Right ventricle myocardium superior (tissue), 1 donor: Measurements from ENCODE around the gene XYLT1. TPM values are rescaled to one million over a fixed set of nuclear protein-coding genes. Genes with fewer than 3 reads are reported as not detected.
"Not testable (repeated sequence)": the region's sequence is repeated elsewhere in the genome, so short reads cannot be mapped to it uniquely, and the experiment has no call there.

Experiments used
- ATAC-seq: fragments of 200-7000 bp; cut with Tn5 transposase; one replicate; pipeline ENCODE4 v1.9.1; 2020; ENCODE audit warnings: mild to moderate bottlenecking; ENCODE audit not compliant: poor library complexity
- DNase-seq: peaks from one replicate; pipeline ENCODE4 v3.0.0-alpha.2; 2020
- intact Hi-C: fragments of 100-400 bp; cut with DNase I; formaldehyde crosslinking; loops from one replicate; pipeline ENCODE4 v1.11.2; 2022
- total RNA-seq: library from RNA; stranded (reverse); fragmentation: NEBNext Ultra II Directional; extraction: Animal tissue kit (Norgen Biotek cat#: 25700); gene quantifications from one replicate; pipeline ENCODE4 v1.2.1, GENCODE V29; 2021
- donor health status: DM: no; HTN: yes; CAD: no; lungs with severe emphysema.

Gene XYLT1
- total RNA-seq, 1 donor from 2014 or later = 1.7 TPM

DNA sequence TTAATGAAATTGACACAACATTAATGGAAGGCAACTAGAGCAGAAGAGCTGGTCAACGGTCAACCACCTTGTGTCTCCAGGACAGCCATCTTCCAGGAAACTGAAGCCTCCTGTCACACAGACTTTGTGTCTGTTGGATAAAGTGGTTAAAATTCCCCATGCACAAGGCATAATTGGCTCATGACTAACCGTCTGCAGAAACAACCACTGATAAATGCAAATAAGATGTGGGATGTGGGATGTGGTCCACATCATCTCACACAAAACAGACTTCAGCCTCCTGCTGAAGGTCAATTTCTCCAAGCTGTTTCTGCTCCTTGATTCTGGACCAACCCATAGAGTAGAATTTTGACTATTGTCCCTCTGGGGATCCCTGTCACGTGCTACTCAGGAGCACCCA is 26.9 kb upstream of the XYLT1 start:
- ATAC-seq (no peak), DNase-seq (no peak)
- intact Hi-C loops = no loop called here

DNA sequence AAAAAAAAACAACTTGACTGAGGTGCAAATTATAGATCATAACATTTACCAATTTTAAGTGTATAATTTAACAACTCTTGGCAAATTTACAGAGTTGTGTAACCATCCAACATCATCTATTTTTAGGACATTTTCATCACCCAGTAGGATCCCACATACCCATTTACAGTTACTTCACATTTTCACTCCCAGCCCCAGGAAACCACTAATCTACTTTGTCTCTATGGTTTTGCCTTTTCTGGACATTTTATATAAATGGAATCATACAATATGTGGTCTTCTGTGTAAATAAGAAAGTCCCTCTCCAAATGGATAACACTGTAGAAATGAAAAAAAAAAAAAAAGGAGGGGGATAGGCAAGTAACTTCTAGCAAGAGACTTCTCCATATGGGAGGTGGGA is 26.1 kb upstream of the XYLT1 start:
- intact Hi-C loops = no loop called here

DNA sequence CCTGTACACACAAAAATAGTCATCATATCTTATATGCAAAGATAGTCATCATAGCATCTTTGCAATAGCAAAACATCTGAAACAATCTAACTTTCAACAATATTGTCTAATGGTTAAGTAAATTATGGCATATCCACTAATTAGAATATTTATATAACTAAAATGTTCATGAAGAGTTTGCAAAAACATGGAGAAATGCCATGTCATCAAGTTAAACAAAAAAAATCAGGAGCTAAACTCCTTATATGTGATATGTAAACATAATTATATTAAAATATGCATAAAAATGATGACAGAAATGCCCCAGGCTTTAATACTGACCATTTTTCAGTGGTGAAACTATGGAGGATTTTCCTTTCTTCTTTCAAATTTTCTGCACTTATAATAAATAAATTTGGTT is 22.3 kb upstream of the XYLT1 start:
- ATAC-seq (no peak), DNase-seq (no peak)
- intact Hi-C loops = no loop called here

More for the DNA sequence above, 26.1 kb upstream of the XYLT1 start:
- DNase-seq (no peak), ATAC-seq (no peak)

DNA sequence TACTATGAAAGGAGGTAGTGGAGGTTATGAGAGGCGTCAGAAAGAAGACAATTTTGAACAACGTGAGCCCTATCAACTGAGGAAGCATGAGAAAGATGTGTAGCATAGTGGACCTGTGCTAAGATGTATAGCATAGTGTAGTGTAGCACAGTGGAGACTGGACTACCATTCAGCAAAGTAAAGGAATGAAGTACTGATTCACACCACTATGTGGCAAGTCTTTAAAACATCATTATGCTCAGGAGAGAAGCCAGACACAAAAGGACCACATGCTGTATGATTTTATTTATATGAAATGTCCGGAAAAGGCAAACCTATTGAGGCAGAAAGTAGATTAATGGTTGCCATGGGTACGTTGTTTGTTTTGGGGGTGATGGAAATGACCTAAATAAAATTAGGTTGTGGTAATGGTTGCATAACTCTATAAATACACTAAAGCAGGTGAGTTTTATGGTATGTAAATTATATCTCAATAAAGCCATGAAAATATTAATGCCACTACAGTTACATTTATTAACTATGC is 20.4 kb upstream of the XYLT1 start:
- intact Hi-C loops = no loop called here
- DNase-seq = no peak
- no peak for ATAC-seq

DNA sequence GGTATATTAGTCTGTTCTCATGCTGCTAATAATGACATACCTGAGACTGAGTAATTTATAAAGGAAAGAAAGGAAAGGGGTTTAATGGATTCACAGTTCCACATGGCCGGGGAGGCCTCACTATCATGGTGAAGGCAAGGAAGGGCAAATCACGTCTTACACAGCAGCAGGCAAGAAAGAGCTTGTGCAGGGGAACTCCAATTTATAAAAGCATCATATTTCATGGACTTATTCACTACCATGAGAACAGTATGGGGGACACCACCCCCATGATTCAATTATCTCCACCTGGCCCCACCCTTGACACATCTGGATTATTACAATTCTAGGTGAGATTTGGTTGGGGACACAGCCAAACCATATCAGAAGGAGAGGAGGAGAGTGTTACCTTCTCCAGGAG is 17.7 kb upstream of the XYLT1 start:
- intact Hi-C loops = no loop called here
- DNase-seq (no peak), ATAC-seq (no peak)

DNA sequence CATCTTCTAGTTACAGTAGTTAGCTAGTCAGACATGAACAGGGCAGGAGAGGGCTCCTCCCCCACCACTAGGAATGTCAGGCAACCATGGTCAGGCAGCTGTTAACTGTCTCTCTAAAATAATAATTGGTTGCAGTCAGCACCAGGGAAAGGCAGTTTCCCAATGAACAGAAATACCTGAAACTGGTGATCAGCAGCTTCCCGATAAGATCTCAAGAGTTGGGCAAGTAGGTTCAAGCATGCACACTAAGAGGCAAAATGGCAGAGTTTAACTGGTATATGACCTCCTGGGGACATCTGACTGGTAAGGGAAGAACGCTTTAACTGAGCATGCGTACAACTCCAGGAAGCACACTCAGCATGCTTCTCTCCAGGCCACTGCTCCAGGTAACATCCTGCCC is 12.6 kb upstream of the XYLT1 start:
- no peak for ATAC-seq
- intact Hi-C loops = no loop called here

DNA sequence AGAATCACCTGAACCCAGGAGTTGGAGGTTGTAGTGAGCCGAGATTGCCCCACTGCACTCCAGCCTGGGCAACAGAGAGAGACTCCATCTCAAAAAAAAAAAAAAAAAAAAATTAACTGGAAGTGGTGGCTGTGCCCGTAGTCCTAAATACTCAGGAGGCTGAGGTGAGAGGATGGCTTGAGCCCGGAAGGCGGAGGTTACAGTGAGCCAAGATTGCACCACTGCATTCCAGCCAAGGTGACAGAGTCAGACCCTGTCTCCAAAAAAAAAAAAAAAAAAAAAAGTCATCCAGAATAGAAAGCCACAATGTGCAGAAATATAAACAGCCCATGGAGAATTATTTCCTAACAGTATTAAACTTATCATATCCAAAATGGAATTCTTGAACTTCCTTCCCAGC is 11.6 kb upstream of the XYLT1 start:
- intact Hi-C loops, DNase-seq, ATAC-seq: not testable (repeated sequence)

More for the DNA sequence above, 12.6 kb upstream of the XYLT1 start:
- no peak for DNase-seq

DNA sequence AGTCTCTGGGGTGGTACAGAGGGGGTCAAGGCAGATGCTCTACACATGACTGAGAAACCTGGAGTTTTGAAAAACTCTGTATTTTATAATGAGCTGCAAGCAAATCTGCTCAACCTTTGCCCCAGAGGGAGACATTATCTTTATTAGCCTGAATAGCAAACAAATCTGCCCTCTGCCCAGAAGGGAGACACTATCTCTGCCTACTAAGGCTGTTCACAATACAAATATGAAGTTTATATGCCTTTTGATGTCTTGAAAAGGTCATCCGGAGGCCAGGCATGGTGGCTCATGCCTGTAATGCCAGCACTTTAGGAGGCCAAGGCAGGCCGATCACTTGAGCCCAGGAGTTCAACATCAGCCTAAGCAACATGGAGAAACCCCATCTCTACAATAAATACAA is 11.0 kb upstream of the XYLT1 start:
- intact Hi-C loops = no loop called here
- DNase-seq = no peak

DNA sequence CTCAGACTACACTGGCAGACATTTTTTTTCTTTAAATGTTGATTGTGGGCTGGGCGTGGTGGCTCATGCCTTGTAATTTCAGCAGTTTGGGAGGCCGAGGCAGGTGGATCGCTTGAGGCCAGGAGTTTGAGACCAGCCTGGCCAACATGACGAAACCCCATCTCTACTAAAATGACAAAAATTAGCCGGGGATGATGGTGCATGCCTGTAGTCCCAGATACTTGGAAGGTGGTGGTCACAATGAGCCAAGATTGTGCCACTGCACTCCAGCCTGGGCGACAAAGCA is 6.4 kb upstream of the XYLT1 start:
- ATAC-seq, intact Hi-C loops, DNase-seq: not testable (repeated sequence)

More for the DNA sequence above, 11.0 kb upstream of the XYLT1 start:
- ATAC-seq = no peak

DNA sequence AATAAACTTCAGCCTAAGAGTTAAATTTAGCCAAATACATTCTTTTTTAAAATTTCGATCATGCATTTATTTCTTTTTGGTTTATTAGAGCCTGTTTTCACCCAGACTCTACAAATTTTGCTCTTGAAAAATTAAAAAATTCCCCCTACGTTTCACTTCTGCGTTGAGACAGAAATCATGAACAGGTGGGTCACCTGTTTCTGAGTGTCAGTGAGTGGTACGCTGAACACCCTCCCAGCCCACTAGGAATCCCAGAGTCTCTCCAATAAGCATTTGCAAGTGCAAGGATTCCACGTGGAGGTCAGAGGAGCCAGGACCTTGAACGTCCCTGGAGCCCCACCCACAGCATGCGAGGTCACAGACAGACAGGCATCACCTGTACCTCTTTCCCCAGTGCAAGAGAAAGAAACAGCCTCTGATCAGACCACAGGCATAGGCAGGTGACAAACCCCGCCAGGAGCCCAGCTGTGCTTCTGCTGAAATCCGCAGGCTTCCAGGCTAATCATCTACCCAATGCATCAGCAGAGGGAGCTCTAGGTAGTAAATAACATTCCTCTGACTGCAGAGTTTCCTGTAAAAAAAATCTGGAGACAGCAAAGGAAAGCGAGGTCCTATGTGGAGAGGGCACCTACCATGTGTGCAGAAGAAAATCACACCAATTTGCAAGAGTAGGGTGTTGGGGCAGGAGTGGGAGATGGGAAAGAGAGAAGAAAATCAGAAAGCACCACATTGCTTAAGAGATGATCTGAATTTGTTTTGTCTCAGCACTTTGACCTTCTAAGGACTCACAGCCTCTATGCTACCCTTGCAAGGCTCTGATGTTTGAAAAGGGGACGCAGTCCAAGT is 5.9 kb upstream of the XYLT1 start:
- peak; percentile 78 for ATAC-seq
- intact Hi-C loops = no loop called here
- no peak for DNase-seq

DNA sequence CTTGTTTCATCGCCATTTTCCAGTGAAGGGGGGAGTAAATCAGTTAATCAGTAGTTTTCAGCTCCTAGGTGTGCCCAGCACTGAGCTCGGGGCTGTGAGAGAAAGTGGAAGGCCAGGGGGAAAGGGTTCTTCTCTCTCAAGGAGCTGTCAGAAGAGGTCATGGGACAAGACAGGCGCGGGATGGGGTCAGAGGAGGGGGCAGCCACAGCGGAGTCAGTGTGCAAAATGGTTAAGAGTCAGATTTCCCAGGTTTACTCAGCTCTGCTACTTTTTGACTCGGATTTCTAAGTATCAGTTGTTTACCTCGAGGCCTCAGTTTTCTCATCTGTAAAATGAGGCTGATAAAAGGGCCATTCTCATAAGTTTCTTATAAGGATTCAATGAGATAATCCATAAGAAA is 4.3 kb upstream of the XYLT1 start:
- ATAC-seq = no peak
- intact Hi-C loops = no loop called here
- no peak for DNase-seq

DNA sequence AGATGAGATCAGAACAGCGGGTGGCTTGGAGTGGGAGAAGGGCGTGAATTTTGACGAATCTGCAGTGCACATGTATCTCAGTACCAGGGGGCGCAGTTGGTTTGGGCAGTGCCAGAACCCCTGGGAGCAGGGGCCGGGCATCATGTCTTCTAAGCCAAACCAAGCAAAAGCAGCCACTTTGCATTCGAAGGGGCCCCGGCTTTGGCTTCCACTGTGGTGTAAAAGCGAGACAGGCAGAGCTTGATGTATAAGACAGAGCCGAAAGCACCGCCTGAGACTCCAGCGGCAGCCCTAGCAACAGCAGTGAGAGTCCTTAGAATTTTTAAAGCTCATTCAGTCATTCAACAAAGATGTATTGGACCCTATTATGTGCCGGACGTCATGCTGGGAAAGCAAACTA is 3.8 kb upstream of the XYLT1 start:
- no peak for ATAC-seq
- intact Hi-C loops = no loop called here

DNA sequence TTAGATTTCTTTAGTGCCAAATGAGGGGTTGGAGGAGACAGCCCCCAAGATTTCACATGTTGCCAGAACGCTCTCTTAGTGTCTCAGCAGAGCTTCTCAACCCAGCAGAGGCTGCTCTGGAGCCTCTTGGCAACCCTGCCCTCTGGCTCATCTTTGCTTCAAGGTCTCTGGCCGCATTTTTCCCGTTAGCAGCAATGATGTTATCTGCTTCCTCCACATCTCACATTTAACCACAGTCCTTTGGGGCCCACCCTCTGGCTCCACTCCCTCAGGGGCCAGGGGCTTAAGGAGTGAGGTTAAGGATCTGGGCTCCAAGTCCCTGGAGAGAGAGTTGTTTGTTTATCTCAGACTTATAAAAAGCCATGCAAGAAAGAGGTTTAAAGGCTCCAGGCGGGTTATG is 3.3 kb upstream of the XYLT1 start:
- intact Hi-C loops = no loop called here
- ATAC-seq (no peak), DNase-seq (no peak)

More for the DNA sequence above, 3.8 kb upstream of the XYLT1 start:
- DNase-seq = no peak

DNA sequence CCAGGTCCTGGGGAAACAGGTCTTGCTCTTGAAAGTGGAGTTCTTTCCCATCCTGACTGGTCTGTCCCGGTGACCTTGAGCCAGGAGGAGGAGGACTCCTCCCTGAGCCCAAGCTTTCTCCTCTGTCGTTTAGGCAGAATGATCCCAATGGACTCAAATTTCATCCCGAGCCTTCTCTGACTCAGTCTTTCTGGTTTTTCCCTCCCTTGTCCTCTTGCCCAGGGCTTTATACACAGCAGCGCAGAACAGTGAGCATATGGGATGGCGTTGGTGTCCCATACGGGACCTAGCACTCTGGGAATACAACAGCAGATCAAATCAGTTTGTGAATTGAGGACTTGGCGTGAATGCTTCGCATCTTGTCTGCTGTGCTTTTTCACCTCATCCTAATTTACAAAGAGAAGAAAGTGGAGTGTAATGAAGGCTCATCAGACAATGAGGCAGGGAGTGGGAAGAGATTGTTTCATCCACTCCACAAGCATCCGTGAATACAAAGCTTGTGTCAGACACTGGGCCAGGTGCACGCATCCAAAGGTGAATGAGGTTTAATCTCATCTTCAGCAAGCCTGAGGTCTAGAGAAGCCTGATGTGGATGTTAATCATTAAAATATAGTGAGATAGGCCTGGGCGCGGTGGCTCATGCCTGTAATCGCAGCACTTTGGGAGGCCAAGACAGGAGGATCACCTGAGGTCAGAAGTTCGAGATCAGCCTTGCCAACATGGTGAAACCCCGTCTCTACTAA is 1.1 kb upstream of the XYLT1 start:
- ATAC-seq = no peak
- intact Hi-C loops = no loop called here
- no peak for DNase-seq

DNA sequence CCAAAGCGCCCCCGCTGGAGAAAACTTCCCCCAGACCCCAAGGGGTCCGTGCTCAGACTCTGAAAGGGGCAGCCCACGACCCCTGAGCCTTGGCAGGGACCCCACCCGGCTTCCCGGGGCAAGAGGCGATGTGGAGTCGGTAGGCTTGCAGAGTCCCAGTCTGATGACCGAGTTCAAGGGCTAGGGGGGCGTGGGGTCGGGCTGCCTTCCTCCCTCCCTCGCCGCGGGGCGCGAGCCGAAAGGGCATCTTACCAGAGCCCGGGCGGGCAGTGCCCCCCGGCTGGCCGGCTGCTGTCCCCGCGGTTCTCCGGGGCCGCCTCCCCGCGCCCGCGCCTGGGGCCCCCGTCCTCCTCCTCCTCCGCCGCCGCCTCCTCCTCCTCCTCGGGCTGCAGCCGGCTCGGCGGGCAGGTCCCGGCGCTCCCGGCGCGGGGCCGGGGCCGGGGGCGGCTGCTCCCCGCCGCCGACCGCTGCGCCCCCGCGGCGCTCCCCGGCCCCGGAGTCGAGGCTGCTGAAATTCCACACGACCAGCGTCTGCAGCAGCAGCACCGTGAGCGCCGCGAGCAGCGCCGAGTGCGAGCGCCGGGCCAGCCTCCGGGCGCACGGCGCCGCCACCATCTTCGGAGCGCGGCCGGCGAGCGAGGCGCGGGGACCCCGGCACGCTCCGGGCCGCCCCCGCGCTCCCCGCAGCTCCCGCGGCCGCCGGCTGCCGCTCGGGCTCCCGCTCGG is 415 bp downstream of the XYLT1 start:
- intact Hi-C loops = no loop called here
- DNase-seq (peak; percentile 48), ATAC-seq (no peak)

DNA sequence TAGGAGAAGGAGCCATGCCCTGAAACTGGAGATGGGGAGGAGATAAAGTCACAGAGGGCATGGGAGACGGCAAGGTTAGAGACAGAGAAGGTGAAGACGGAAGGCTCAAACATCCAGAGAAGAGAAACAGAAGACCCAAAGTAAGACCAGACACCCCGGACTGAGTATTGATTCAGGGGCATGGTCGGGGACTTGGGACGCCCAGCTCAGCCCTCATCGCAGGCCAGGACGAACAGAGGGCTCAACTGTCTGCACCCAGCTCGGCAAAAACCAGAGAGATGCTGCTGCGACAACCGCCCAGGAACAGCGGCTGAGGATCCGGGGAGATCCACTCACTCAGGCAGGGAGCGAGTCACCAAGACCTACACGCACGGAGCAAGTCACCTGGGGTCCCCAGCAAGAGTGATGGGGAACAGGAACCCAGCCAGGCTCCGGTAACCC is 999 bp downstream of the XYLT1 start:
- intact Hi-C loops = loop anchor here (5.0 kb wide), 1 partner anchor 192 kb away; no protein-coding TSS in a partner anchor
- ATAC-seq (no peak), DNase-seq (peak; percentile 40)

DNA sequence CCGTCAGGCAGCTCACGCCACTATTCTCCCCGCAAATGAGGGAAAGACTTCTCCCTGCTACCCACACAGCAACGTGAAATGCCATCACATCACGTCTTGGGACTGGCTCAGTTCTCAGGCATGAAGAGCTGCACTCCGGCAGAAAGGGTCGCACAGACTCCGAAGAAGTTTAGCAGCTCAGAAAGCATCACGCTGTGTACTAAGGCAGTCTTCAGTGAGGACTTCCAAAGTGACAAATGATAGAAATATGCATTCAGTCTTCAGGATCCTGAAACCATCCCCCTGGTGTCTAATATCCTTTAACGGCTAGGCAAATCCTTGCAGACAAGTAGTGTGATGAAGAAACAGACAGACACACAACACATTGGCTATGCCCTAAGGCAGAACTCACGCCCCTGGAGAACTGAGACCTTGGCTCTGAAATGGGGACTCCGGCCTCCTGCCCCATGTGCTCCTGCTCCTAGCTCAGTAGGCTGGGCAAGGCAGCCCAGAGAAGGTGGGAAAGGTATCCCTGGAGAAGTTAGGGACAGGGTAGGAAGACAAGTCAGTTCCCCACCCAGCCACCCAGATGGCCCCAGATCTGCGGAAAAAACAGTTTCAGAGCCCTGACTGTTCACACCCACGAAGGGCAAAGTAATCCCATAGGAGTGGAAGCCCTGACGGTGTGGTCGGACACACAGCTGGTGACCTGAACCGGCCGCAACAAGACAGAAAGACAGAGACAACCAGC is 1.6 kb downstream of the XYLT1 start:
- ATAC-seq (peak; percentile 4), DNase-seq (no peak)
- intact Hi-C loops = loop anchor here (5.0 kb wide), 1 partner anchor 192 kb away; no protein-coding TSS in a partner anchor

DNA sequence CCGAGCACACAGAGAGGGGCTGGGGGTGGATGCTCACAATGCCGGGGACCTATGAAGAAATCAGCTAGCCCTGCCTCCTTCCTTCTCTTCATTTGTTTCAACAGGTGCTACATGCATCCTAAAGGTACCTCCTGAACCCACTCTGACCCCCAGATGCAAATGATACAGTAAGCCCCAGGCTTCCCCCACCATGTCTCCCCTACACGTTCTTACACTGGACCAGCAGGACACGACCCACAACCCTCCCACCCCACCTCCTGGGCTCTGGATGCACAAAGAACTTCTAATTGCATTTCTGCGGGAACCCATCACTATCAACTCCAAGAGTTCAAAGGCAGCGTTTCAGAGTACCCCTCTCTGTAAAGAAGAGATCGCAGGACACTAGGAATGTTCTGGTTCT is 2.1 kb downstream of the XYLT1 start:
- intact Hi-C loops = loop anchor here (5.0 kb wide), 1 partner anchor 191 kb away; no protein-coding TSS in a partner anchor
- ATAC-seq (no peak), DNase-seq (no peak)
